Skeletal muscle cell (primary cell): ENCODE measurements around the gene THSD4.

Source experiments
- DNase-seq: peaks from one replicate; pipeline ENCODE4 v3.0.0-alpha.2; 2010; ENCODE audit warnings: low read depth
- H3K4me3 ChIP-seq: 2 replicates; pipeline ENCODE4 v1.5.1; 2011; ENCODE audit warnings: low read depth, mild to moderate bottlenecking, control low read depth, low read length, moderate library complexity

THSD4 gene

DNA sequence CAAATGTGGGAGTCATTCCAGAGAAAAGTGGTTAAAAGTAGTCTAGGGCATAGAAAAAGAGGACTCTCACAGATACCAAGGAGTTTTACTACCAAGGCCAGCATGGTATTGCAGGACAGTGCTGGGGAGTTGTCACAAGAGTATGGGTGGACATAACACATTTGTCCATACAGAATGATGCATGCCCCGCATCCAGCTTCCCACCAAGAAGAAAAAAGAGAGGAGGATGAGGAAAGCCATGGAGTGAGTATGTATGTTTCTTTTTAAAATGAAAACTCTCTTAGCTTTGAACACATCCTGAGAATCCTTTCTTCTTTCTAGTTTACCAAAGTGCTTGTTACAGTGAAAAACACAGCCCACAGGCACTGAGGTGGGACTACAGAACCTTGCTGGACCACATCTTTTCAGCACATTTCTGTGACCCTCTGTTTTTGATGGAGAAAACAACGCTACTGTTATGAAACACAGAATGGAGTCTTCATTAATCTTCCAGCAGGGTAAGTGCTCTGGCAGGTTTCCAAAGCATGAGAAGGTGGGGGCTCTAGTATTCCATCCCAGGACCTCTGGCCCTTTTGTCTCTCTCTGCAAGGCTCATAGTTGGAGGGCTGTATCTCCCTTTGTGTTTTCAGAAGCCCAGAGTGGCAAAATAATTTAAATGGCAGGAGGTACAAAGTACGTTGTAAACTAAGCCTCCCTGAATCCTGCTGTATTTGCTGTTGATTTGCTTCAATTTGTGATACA lies 707.8 kb downstream of the THSD4 start:
- H3K4me3 ChIP-seq: no peak overlapping the region
- DNase-seq: no peak

DNA sequence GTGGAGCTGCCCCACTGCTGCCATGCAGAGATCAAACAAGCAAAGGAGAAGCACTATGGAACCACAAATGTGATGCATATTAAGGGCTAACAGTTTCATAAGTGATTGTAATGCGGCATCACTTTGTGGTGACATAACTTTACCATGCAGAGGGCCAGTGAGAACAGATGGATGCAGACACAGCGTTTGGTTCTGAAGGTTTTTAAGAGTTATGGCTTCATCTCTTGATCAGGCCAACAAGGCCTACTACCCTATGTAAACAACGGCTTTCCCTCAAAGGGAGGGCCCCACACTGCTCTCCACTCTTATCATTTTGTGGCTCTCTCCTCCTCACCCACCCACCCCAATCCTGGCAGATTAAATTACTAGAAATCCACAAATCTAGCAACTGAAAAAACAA lies 708.5 kb downstream of the THSD4 start:
- no peak overlapping the region for H3K4me3 ChIP-seq
- no peak for DNase-seq

GRCh38 chr15:71825021-71825730 lies 709.9 kb downstream of the THSD4 start:
- H3K4me3 ChIP-seq: no peak overlapping the region
- no peak for DNase-seq

DNA sequence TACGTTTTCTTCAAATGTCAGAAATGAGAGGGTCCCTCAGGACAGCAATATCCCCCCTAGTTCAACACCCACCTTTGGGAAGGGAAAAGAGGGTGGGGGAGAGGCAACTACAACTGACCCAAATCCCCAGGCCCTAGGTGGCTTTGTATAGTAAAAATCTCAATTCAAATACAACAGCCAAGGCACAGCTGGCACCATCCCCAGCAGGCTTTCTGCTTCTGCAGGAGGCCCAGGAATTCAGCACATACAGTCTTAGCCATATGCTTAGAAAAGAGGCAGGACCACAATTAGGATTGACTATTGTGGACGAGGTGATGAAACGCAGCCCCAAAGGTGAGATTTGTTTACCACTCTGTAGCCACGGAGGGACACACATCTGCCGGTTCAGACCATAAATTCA lies 710.9 kb downstream of the THSD4 start:
- DNase-seq: no peak
- no peak overlapping the region for H3K4me3 ChIP-seq

GRCh38 chr15:71830981-71831380 lies 715.7 kb downstream of the THSD4 start:
- no peak overlapping the region for H3K4me3 ChIP-seq
- no peak for DNase-seq
